ENCODE results near the gene ZNF576. TPM values are rescaled to one million over a fixed set of nuclear protein-coding genes. Genes with fewer than 3 reads are reported as not detected.

Gene ZNF576
- total and polyA plus RNA-seq, 2 of the 13 experiments (the other 11 are each of a cell fraction or from before 2014, with no cell fraction given) = 7.2 to 9.6 TPM

DNA sequence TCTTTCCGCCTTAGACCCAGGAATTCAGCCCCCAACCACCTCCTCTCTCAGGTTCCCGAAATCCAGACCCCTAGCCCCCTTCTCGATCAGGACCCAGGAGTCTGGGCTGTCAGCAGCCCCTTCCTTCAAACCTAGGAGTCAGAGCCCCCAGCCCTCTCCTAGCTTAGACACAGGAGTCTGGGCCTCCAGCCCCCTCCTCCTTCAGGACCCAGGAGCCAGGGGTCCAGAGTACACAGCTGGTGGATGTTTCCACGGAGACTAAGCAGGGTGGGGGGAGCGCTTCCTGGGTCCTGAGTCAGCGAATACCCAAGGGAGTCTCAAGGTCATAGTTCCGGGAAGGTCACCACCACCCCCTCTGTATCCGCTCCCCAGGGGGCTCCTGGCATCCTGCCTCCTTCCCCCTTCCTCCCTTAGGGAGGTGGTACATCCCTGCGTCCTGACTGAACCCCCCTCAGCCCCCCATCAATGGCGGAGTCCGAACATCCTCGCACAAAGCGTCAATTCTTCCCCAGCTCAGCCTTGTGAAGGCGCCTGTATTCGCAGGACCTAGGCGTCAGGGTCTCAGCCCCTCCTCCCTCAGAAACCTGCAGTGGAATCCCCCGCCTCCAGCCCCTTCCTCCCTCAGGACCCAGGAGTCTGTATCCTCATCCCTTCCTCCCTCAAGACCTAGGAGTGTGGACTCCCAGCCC is 38.6 kb downstream of the ZNF576 start (continued):
- no peak for TF ChIP-seq EED (CRISPR knock-in tag; IDR thresholded peaks at IDR 0.05)
- peak; percentile 90 for TF ChIP-seq BHLHE40 (IDR thresholded peaks at IDR 0.05; ENCODE audit: low read length)
- no peak for TF ChIP-seq ZFP82 (CRISPR knock-in tag; IDR thresholded peaks at IDR 0.05; ENCODE audit: borderline replicate concordance)
- TF ChIP-seq SIN3A (IDR thresholded peaks at IDR 0.05; ENCODE audit: borderline replicate concordance, low read depth, low read length) = no peak
- TF ChIP-seq, protein P1, sequence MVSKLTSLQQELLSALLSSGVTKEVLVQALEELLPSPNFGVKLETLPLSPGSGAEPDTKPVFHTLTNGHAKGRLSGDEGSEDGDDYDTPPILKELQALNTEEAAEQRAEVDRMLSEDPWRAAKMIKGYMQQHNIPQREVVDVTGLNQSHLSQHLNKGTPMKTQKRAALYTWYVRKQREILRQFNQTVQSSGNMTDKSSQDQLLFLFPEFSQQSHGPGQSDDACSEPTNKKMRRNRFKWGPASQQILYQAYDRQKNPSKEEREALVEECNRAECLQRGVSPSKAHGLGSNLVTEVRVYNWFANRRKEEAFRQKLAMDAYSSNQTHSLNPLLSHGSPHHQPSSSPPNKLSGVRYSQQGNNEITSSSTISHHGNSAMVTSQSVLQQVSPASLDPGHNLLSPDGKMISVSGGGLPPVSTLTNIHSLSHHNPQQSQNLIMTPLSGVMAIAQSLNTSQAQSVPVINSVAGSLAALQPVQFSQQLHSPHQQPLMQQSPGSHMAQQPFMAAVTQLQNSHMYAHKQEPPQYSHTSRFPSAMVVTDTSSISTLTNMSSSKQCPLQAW (CRISPR knock-in tag; IDR thresholded peaks at IDR 0.05) = peak; percentile 61; the same call in 1 of the 2 replicates
- TF ChIP-seq, protein P2, sequence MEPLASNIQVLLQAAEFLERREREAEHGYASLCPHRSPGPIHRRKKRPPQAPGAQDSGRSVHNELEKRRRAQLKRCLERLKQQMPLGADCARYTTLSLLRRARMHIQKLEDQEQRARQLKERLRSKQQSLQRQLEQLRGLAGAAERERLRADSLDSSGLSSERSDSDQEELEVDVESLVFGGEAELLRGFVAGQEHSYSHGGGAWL (CRISPR knock-in tag; IDR thresholded peaks at IDR 0.05) = 0 out of 2 replicates have a peak, but pooled peaks have one; percentile 21
- TF ChIP-seq PRPF4 (IDR thresholded peaks at IDR 0.05; ENCODE audit: low read depth, low read length, poor library complexity, severe bottlenecking) = no peak
- TF ChIP-seq ZNF773 (CRISPR knock-in tag; IDR thresholded peaks at IDR 0.05; ENCODE audit: borderline replicate concordance) = no peak
- peak; percentile 63 for TF ChIP-seq FOSL2 (CRISPR knock-in tag; IDR thresholded peaks at IDR 0.05)
- TF ChIP-seq KLF6 (CRISPR knock-in tag; IDR thresholded peaks at IDR 0.05) = no peak
- TF ChIP-seq ZBTB14 (CRISPR knock-in tag; IDR thresholded peaks at IDR 0.05) = no peak
- TF ChIP-seq SNAPC5 (CRISPR knock-in tag; IDR thresholded peaks at IDR 0.05; ENCODE audit: borderline replicate concordance) = no peak
- no peak for TF ChIP-seq ZNF780A (CRISPR knock-in tag; IDR thresholded peaks at IDR 0.05)
- no peak for TF ChIP-seq JUNB (CRISPR knock-in tag; IDR thresholded peaks at IDR 0.05; ENCODE audit: borderline replicate concordance)
- TF ChIP-seq, protein P3, sequence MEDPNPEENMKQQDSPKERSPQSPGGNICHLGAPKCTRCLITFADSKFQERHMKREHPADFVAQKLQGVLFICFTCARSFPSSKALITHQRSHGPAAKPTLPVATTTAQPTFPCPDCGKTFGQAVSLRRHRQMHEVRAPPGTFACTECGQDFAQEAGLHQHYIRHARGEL (CRISPR knock-in tag; IDR thresholded peaks at IDR 0.05) = no peak
- 0 out of 2 replicates have a peak, but pooled peaks have one; percentile 35 for TF ChIP-seq NFATC3 (CRISPR knock-in tag; IDR thresholded peaks at IDR 0.05)
- 0 out of 2 replicates have a peak, but pooled peaks have one; percentile 28 for TF ChIP-seq SIX4 (CRISPR knock-in tag; IDR thresholded peaks at IDR 0.05)
- no peak for TF ChIP-seq ZNF713 (CRISPR knock-in tag; IDR thresholded peaks at IDR 0.05)
- no peak for TF ChIP-seq MBD4 (IDR thresholded peaks at IDR 0.05; ENCODE audit: borderline replicate concordance, low read length)
- TF ChIP-seq SOX6 (IDR thresholded peaks at IDR 0.05) = no peak
- peak; percentile 42; the same call in 1 of the 2 replicates for TF ChIP-seq SOX6 (CRISPR knock-in tag; IDR thresholded peaks at IDR 0.05)
- 0 out of 2 replicates have a peak, but pooled peaks have one; percentile 15 for TF ChIP-seq RAD21 (CRISPR knock-in tag; IDR thresholded peaks at IDR 0.05)
- no peak; the same call in 1 of the 2 replicates for TF ChIP-seq KAT7 (CRISPR knock-in tag; IDR thresholded peaks at IDR 0.05; ENCODE audit: borderline replicate concordance)
- TF ChIP-seq ZNF589 (CRISPR knock-in tag; conservative IDR thresholded peaks at IDR 0.05) = no peak
- TF ChIP-seq HNRNPH1 (optimal IDR thresholded peaks at IDR 0.05; ENCODE audit: low read depth, low read length) = no peak
- no peak for TF ChIP-seq ZNF709 (CRISPR knock-in tag; IDR thresholded peaks at IDR 0.05)
- TF ChIP-seq ZNF496 (CRISPR knock-in tag; IDR thresholded peaks at IDR 0.05; ENCODE audit: insufficient replicate concordance) = no peak
